Body of pancreas (tissue), 4 donors: ENCODE data around the gene DACH1.

Experiments used
- CTCF ChIP-seq, 7 experiments: fragments of 450-650 bp in 4 of 7; fragments of 200-600 bp in 3 of 7; sonication (generic) in 3 of 7; IDR thresholded peaks; one replicate each; pipeline ENCODE4 v1.5.1; 2016 to 2019; ENCODE audit warnings: antibody characterized with exemption in 7 of 7
- POLR2A ChIP-seq, 3 donors: fragments of 450-650 bp; IDR thresholded peaks; one replicate each; pipeline ENCODE4 v1.6.1; 2016; ENCODE audit warnings: antibody characterized with exemption in 3 of 3, mild to moderate bottlenecking in 2 of 3

- TF ChIP-seq POLR2A (IDR thresholded peaks at IDR 0.05): no peak
- TF ChIP-seq CTCF (IDR thresholded peaks at IDR 0.05): no peak
These were observed 467.3 kb downstream of the DACH1 start for GRCh38 chr13:71399631-71400215.
